HG03025 (cell line): ENCODE data around the gene ACAA2.
"Not testable (repeated sequence)": the region's sequence is repeated elsewhere in the genome, so short reads cannot be mapped to it uniquely, and the experiment has no call there.

Experiments used
- ATAC-seq: cut with Tn5 transposase; IDR thresholded peaks from one replicate; pipeline ENCODE4 v1.9.1; 2021; ENCODE audit warnings: mild to moderate bottlenecking, moderate library complexity; ENCODE audit not compliant: unreplicated experiment, low FRiP score

Gene ACAA2

GRCh38 chr18:49845629-49846360 is 32.5 kb upstream of the ACAA2 start:
- ATAC-seq, result no peak

- ATAC-seq, result no peak
Measured at GRCh38 chr18:49844903-49845302, 31.6 kb upstream of the ACAA2 start.

GRCh38 chr18:49843778-49844625 is 30.7 kb upstream of the ACAA2 start:
- no peak for ATAC-seq

- no peak for ATAC-seq
Measured at GRCh38 chr18:49843131-49843530, 29.8 kb upstream of the ACAA2 start.

GRCh38 chr18:49842656-49843055 is 29.3 kb upstream of the ACAA2 start:
- no peak for ATAC-seq

- ATAC-seq, result no peak
Measured at GRCh38 chr18:49841236-49842217, 28.2 kb upstream of the ACAA2 start.

- no peak for ATAC-seq
Measured at GRCh38 chr18:49839012-49839411, 25.7 kb upstream of the ACAA2 start.

- ATAC-seq, result no peak
Measured at GRCh38 chr18:49838381-49838780, 25.0 kb upstream of the ACAA2 start.

- ATAC-seq, result no peak
Measured at GRCh38 chr18:49837889-49838288, 24.6 kb upstream of the ACAA2 start.

- not testable (repeated sequence) for ATAC-seq
Measured at GRCh38 chr18:49837316-49837835, 24.0 kb upstream of the ACAA2 start.

GRCh38 chr18:49835405-49835804 is 22.1 kb upstream of the ACAA2 start:
- ATAC-seq, result no peak

GRCh38 chr18:49834258-49834657 is 20.9 kb upstream of the ACAA2 start:
- ATAC-seq, result no peak

GRCh38 chr18:49833814-49834213 is 20.5 kb upstream of the ACAA2 start:
- ATAC-seq, result no peak

GRCh38 chr18:49832221-49832647 is 18.9 kb upstream of the ACAA2 start:
- ATAC-seq, result no peak

- ATAC-seq, result no peak
Measured at GRCh38 chr18:49827996-49828395, 14.7 kb upstream of the ACAA2 start.

GRCh38 chr18:49819823-49820671 is 6.7 kb upstream of the ACAA2 start:
- no peak for ATAC-seq

GRCh38 chr18:49819071-49819662 is 5.8 kb upstream of the ACAA2 start:
- ATAC-seq, result no peak

- no peak for ATAC-seq
Measured at GRCh38 chr18:49817947-49818346, 4.6 kb upstream of the ACAA2 start.

- no peak for ATAC-seq
Measured at GRCh38 chr18:49815927-49816326, 2.6 kb upstream of the ACAA2 start.
